Measurements from ENCODE around the gene NUTM2D.
"Not testable (repeated sequence)": the region's sequence is repeated elsewhere in the genome, so short reads cannot be mapped to it uniquely, and the experiment has no call there.

Gene NUTM2D

DNA sequence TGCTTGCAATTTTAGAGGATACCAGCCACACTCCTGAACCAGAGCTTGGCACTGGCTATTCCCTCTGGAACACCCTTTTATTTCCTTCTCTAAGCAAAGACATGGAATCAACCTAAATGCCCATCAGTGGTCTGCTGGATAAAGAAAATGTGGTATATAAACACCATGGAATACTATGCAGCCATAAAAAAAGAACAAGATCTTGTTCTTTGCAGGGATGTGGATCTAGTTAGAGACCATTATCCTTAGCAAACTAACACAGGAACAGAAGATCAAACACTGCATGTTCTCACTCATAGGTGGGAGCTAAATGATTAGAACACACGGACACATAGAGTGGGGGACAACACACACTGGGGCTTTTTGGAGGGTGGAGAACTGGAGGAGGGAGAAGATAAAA lies 56.4 kb downstream of the NUTM2D start:
- not testable (repeated sequence) for H3K4me1 Mint-ChIP-seq (ENCODE audit: low read depth); H3K4me3 Mint-ChIP-seq; H3K27ac Mint-ChIP-seq; H3K9me3 Mint-ChIP-seq; H3K36me3 Mint-ChIP-seq (ENCODE audit: low read depth)
- H3K27me3 Mint-ChIP-seq (ENCODE audit: low read depth) = peaks cover 35% of the 10 kb centered on the region

Data from T-helper 1 cell treated with Interleukin-12 subunit alpha and Interleukin-12 subunit beta and Interleukin-4 antibody, amounts not matched to agents 30 μg/mL and 1 μg/mL, for 36 hours (primary cell).